HG02678 (cell line): Measurements from ENCODE around the gene OPCML.

ENCODE experiments used
- ATAC-seq: cut with Tn5 transposase; IDR thresholded peaks from one replicate; pipeline ENCODE4 v1.9.1; 2021; ENCODE audit warnings: mild to moderate bottlenecking, moderate library complexity; ENCODE audit not compliant: unreplicated experiment

Gene OPCML

DNA sequence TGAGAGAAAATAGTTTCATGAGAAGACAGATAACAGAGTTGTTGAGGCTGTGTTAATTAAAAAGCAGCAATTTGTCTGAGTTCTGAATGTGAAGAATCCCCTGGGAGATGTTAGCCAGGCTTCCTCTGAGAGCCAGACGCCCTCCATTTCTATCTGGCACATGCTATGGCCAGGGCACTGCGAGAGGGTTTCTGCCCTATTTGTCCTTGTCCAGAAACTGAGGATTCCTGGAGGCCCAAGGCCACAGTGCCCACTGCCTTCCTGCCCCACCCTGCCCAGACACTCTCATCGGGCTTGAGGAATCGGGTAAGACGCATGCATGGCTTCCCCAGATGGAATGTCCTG is 484.6 kb downstream of the OPCML start:
- ATAC-seq = no peak

DNA sequence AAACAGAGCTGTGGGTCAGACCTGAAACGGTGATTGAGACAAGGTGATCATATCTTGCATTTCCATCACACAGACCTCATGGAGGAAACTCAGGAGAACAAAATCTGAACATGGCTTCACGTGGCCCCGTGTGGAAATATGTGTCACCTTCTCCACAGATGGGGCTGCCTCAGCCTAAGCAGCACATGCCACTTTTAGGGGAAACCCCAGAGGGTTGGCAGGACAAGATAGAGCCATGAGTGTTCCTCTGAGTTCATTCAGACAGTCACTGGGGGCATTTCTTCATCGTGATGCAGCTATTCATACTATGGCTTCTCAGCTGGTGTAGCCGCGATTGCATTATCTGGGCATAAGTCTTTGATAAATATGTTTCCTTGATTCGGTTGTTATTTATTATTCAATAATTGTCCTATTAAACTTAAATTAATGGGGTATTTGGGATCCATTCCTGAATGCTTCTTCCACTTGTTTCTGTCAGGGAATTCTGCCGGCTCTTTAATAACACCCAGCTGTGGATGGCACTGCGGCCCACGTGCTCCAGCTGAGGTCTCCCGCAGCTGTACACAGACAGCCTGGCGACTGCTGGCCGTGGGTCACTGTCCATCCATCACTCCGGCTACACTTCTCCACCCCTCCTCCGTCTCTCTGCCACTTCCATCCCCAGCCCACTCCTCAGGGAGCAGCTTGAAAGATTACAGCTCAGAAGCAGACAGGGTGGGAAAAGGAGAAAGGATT is 485.1 kb downstream of the OPCML start:
- ATAC-seq = no peak

DNA sequence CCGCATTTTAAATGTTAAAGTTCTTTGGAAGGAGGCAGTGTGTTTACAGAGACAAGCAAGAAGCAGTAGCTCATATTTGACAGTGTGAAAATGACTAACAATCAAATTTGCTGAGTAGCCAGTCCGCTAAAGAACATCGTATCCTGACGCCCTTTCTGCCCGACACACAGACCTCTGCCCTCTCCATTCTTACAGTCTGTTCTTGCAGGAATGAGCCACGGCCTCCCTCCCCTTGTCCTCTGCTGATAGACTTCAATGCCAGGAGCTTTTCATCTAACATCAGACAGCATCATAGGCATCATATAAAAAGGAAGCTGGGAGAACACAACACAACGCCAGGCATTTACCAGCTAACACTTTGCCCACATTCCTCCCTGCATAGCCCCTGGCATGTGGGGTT is 486.0 kb downstream of the OPCML start:
- ATAC-seq = no peak

DNA sequence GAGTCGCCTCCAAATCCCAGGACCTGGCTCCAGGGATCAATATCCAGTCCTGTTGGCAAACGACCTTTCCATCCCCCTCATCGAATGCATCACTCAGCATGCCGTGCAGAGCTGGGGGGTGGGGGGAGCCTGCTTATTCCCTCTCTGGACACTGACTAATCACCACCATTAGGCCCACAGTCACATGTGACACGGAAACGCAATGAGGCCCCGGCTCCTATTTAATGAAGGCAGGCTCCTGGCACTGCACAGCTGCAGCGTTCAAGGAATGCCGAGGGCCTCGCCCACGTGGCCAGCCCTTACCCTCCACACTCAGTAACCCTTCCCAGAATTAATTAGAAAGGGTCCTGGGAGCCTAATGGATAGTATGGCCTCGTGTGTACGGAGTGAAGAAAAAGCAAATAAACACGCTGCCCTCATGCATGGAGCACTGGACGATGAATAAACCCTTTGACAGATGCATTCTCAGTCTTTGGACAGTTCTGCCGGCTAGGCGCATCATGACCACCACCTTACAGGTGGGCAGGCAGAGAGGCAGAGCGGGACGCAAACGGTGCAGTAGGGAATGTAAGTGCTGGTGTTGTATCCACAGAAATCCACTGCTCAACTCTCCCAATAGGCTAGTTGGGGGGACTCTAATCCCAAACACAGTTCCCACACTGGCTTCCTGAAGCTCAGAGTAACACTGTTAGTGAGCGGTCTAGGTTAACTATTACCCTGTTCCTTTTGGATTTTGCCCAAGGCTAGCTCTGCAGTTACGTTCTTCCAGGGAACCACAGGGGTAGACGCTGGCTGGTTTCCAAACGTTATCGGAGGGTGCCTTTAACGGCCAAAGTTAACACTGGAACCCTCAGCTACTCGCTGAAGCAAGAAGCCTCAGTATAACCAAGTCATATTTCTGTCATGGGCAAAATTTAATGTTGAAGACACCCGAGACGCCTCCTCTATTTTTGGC is 490.1 kb downstream of the OPCML start:
- no peak for ATAC-seq

DNA sequence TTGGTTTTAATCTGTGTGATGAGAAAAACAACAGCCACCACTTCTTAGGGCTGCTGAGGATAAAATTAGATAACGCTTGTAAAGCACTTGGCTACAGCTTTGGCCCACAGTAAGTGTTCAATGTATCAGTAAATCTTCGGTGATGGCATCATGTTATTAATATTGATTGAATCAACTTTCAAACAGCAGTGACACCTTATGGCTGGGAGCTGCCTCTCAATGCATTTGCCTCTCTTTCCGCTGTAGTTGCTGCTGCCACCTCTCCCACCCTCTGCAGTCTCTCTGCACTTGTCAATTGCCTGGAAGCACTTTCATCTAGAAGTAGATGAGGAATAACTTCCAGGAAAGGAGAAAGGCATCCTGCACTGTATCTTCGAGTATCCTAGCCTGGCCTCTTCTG is 491.1 kb downstream of the OPCML start:
- ATAC-seq = no peak

DNA sequence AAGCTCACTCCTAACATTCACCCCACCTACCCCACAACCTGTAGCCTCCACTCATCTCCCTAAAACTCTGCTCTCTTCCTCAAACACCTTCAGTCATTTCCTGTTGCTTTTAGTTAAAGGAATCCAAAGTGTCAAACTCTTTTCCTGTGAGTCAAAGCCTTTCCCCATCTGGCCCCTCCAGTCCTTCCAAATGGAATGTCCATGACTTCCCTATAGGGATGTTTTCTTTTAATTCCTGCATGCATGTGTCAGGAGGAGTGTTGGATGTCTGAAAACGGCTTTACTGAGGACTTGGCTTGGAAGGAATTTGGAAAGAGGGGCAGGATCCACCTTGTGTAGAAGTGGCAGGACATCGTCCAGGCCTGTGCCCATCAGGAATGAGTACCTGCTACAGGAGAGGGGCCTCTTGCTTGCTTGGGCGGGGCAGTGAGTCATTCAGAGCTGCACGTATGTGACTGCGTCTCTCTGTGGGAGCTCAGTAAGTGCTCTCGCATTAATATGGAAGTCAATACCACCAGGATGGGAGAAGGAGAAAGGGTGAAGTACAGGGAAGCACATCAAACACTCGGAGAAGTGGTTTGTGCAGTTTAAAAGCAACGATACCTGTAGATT is 491.9 kb downstream of the OPCML start:
- no peak for ATAC-seq

DNA sequence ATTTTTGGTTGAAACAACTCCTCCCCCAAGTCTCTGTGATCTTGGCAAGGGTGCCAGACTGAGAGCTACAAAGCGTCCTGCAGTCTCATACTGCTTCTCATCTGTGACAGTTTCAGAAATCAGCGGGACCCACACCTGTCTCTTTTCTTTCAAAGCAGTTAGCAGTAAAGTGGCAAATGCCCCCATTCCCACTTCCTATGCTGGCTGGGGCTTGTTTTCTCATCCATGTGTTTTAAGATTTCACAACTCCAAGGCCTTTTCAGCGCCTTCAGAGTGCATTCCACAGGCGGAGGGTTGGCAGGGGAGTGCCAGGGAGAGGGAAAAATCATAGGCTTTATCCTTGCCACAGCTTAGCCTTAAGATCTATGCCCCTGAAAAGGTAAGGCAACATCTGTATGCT is 493.5 kb downstream of the OPCML start:
- no peak for ATAC-seq

DNA sequence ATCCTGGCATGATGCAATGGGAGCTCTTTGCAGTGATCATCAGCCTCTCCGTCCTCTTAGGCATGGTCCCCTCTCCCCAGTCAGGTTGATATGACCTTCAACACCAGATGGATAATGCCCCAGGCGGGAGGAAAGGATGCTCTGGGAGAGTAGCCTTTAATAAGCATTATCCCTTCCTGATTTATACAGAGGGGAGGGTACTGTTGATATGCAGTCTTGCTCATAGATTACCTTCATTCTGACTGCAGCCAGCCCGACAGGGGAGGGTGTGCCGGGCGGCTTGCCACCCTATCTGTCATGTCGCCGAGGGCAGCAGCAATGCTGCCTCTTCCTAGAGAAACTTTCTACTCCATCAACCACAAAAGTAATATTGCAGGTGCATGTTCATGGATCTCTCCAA is 497.4 kb downstream of the OPCML start:
- no peak for ATAC-seq

DNA sequence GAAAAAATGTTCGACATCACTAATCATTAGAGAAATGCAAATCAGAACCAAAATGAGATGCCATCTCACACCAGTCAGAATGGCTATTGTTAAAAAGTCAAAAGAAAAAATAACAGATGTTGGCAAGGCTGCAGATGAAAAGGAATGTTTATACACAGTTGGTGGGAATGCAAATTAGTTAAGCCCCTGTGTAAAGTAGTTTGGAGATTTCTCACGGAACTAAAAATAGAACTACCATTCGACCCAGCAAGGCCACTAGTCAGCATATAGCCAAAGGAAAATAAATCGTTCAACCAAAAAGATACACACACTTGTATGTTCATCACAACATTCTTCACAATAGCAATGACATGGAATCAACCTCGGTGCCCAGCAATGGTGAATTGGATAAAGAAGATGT is 503.2 kb downstream of the OPCML start:
- no peak for ATAC-seq

DNA sequence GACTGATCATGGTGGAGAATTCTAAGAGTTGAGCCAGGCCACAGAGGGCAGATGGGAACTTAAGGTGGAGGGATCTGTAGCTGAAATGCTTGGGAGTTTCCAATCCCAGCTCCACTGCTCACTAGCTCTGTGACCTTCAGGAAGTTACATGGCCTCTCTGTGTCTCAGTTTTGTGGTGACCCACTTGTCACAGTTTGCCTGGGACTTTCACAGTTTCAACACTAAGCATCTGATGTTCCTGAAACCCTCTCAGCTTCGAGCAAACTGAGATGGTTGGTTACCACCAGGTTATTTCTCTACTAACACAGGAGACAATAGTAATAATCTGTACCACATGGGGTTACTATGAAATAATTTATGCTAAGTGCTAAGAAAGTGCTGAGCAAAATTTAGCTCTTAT is 505.3 kb downstream of the OPCML start:
- ATAC-seq = no peak

DNA sequence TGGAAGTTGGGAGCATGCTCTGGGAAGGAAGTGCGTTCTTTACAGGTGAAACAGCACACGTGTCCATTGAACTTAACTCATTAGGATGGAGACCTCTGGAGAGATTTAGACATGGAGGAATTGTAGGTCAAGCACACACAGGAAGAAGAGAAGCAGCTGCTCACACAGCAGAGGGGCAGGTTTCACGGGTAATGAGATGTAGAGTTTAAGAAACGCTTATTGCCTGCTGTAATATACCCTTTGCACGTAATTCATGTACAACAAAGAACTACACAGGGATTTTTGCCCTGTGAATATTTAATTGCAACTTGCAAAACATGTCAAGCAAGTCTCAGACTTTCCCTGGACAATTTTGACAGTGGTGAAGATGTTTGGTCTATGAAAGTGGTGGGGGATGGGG is 508.0 kb downstream of the OPCML start:
- no peak for ATAC-seq

DNA sequence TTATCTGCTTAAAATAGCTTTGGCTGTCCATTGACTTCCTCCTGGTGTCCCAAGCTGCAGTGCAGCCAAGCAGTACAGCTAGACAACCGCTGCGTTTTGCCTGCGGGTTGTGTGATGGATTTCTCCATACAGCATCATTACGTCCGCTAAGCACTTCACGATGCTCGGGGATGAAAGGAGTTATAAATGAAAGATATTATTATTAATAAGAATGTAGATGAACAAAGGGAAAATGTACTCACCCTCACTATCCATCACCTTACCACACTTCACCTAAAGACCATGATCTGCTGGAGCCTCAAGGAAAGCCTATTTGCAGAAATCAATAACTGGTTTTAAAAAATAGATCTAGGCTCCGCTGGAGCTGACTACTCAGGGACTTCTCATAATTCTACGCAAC is 509.1 kb downstream of the OPCML start:
- no peak for ATAC-seq

DNA sequence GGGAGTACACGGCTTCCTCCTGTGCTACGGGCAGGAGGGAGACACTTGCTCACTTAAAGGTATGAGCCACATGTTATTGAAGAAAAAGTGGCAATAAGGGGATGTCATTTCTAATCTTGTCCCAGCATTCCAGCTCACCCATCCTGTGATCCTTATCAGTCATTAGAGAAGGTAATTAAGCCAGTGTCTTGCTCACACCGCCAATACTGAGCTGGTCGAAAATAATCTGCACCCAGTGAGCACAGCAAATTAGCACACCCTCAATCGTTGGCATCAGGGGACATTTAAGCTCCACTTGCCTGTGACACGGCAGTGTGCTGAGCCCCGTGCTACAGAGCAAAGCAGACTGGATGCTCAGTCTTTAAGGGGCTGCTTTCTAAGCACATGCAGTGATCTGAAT is 510.7 kb downstream of the OPCML start:
- ATAC-seq = no peak

DNA sequence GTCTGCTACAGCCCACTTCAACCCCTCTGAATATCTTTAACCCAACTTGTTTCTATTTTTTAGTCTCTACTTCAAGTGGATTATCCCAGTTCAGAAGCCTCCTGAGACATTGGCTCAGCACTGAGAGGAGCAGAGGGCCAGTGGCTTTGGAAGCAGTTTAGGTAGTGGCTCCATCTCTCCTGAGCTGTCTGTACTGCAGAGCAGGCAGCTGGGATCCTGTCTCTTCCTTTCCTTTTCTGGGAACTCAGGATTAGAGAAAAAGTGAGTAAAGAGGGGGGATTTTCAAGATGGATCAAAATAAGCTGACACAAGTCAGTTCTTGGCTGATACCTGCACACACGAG is 512.0 kb downstream of the OPCML start:
- no peak for ATAC-seq

DNA sequence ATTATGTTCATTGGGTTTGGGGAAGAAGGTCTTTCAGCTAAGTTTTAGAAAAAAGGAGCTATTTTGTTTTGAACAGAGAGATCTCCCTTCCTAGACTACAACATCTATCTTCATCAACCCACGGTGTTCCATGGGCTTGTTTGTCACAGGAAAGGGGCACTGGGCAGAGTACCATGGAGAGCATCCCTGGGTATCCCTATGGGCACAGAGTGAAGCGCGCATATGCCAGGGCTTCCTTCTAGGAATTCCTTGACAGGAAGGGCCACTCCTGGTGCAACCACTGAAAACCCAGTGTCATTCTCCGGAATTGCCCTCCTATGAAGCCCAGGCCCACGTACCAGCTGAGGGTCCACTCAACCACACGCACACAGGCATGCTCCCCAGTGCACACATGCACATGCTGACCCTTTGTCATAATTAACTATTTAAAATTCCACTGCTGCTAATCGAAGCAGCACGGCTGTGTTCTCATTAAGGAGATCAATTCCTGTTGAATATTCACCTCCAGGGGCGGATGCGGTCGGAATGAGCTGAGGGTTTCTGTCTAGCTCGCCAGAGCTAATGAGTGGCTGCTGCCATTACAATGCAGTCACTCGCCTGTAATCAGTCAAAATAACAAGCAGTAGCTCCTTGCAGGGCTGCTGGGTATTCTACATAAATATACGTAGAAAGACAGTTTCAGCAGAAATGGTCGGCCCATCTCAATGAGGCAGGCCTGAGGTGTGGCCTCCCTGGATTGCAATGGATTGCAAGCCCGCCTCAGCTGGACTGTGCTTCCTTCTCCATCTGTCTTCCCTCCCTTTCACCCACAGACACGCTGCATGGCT is 512.5 kb downstream of the OPCML start:
- ATAC-seq = no peak

DNA sequence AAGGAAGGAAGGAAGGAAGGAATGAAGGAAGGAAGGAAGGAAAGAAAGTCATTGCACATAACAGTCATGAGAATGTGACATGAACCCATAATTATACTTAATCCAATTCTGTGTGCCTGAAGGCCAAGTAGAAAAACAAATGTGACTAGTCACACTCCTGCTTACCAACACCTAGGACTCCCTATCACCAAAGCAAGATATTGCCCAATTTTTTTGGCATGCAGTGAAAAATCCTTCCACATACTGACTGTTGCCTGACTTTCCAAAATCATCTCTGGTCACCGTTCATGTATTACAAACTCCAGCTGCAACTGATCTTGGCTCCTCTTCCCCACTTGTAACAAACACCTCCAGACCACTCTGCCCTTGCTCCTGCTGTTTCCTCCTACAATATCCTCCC is 516.8 kb downstream of the OPCML start:
- ATAC-seq = no peak

DNA sequence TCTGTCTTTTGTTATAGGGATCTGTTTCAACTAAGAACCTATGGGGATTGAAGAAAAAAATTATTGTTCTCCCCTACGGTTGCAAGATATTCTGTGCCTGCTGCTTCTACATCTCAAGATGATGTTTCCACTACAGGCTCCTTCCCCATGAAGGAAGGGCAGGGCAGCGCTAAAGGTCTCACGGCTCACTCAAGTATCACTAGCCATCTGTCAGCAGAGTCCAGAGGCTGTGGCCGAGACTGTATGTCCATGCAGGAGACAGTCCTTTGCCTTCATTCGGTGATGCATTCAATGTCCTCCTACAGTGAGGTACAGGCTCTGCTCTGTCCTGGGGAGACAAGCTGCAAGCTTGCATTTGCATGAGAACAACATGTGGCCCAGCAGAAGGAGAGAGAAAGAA is 518.0 kb downstream of the OPCML start:
- no peak for ATAC-seq

DNA sequence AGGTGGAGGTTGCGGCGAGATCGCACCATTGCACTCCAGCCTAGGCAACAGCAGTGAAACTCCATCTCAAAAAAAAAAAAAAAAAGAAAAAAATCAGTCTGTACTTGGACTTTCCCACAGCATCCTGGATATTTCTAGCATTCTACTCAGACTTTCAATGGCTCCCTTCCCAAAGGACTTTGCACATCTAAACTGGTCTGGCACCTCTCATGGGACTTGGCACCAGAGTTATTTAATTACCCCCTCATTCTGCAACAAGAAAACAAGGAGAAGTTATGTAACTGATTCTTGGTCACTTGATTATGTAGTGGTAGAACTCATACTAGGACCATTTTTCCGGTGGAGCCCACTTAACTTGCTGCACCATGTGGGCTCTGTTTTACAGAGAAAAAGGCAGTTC is 519.5 kb downstream of the OPCML start:
- no peak for ATAC-seq

DNA sequence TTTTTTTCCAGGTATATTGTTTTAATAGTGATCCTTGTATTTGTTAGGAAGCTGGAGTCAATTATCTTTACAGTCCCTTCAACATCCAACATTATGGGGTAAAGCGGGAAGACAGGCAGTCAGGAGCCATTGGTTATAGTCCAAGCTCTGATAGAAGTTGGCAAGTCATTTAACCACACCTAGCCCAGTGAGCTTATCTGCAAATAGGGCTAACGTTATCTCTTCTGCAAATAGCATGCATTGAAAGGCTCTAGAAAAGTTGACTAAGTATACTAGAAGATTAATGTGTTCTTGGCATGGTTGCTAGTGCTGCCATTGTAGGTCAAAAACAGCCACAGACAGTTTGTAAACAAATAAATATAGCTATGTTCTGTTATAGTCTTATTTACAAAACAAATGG is 520.7 kb downstream of the OPCML start:
- no peak for ATAC-seq

DNA sequence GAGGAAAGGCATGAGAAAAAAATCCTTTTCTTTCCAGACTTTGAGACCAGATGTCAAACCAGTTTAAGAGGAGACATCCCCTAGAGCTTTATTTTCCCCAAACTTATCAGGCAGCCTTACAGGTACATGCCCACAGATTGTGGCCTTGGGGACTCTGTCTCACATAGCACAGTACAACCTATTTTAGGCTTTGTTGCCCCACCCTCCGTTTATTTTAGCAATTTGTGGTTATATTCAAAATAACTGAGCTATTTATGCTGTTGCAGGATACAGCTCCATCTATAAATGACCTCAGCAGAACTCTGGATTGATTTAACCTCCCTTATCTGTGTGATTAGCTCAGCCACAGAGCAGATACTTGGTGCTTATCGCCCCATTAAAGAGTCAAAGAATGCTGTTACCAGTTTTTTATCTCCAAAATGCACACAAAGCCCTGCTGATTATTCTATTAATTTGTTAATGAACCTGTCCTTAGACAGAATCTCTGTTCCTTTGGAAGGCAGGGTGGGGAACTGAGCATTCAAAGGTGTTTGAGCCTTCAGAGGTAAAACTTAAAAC is 525.2 kb downstream of the OPCML start:
- ATAC-seq = no peak

DNA sequence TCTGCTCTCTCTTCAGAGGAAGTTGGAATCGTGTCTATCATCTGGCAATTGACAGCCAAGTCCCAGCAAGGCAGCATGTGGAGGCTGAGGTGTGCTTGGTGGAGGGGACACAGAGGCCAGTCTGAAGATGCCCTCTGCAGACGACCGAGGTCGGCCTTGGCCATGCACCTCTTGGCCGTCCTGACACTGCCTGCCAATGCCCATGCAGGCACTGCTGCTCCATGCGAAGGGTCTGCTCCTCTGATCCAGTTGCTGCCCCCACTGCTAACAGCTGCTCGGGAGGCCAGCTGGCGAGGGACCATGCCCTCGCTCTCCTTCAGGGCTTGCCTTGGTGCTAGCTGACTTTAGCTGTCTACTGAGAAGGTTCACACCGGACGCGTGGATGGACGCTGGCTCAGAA is 527.9 kb downstream of the OPCML start:
- ATAC-seq = no peak
